AG09309 (cell line): ENCODE data around the gene KCNQ2.
"Not testable (repeated sequence)": the region's sequence is repeated elsewhere in the genome, so short reads cannot be mapped to it uniquely, and the experiment has no call there.

Experiments used
- DNase-seq: peaks from one replicate; pipeline ENCODE4 v3.0.0-alpha.2; 2010; ENCODE audit warnings: low read depth
- H3K4me3 ChIP-seq: 2 replicates; pipeline ENCODE4 v1.5.1; 2011; ENCODE audit warnings: mild to moderate bottlenecking, low read depth, low read length, moderate library complexity; ENCODE audit not compliant: control insufficient read depth
- CTCF ChIP-seq: IDR thresholded peaks from 2 replicates; pipeline ENCODE4 v1.5.1; 2011; ENCODE audit warnings: mild to moderate bottlenecking, low read depth, low read length, inconsistent platforms; ENCODE audit not compliant: insufficient read depth, control insufficient read depth; ENCODE audit errors: missing control alignments

KCNQ2 gene

GRCh38 chr20:63484651-63485403 lies 12.4 kb upstream of the KCNQ2 start:
- TF ChIP-seq CTCF = no peak
- no peak overlapping the region for H3K4me3 ChIP-seq
- DNase-seq = no peak

GRCh38 chr20:63484236-63484635 lies 11.8 kb upstream of the KCNQ2 start:
- no peak for DNase-seq
- no peak for TF ChIP-seq CTCF
- no peak overlapping the region for H3K4me3 ChIP-seq

DNA sequence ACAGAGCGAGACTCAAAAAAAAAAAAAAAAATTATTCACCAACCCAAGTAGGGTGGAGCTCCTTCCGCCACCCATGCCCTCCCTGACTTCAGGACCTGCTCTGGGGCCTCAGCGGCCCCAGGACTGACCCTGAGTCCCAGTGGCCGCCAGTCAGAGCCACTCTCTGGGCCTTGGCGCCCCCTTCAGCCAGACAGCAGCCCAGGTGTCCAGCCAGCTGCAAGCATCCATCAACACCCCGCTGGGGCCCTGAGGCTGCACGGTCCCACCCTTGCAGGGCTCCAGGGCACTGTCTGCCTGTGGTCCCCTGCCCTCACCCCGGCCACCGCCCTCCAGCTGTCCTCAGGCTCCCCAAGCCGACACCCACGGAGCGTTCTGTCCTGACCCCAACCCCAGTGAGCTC lies 11.4 kb upstream of the KCNQ2 start:
- no peak overlapping the region for H3K4me3 ChIP-seq
- no peak for DNase-seq
- no peak for TF ChIP-seq CTCF

- no peak overlapping the region for H3K4me3 ChIP-seq
- DNase-seq = no peak
- TF ChIP-seq CTCF = no peak
Measured at GRCh38 chr20:63482021-63482587, 9.6 kb upstream of the KCNQ2 start.

- no peak for DNase-seq
- TF ChIP-seq CTCF = no peak
- H3K4me3 ChIP-seq = no peak overlapping the region
Measured at GRCh38 chr20:63481503-63481902, 9.0 kb upstream of the KCNQ2 start.

GRCh38 chr20:63479695-63480419 lies 7.4 kb upstream of the KCNQ2 start:
- DNase-seq, H3K4me3 ChIP-seq: not testable (repeated sequence)
